Measurements from ENCODE around the gene ABCC4. TPM values are rescaled to one million over a fixed set of nuclear protein-coding genes. Genes with fewer than 3 reads are reported as not detected.
A peak's percentile ranks its signal among the peaks of the same experiment; 100 is the strongest.
"Not testable (repeated sequence)": the region's sequence is repeated elsewhere in the genome, so short reads cannot be mapped to it uniquely, and the experiment has no call there.

Gene ABCC4
- total and polyA plus RNA-seq, 2 donors from 2014 or later = 11.3 to 52.4 TPM

DNA sequence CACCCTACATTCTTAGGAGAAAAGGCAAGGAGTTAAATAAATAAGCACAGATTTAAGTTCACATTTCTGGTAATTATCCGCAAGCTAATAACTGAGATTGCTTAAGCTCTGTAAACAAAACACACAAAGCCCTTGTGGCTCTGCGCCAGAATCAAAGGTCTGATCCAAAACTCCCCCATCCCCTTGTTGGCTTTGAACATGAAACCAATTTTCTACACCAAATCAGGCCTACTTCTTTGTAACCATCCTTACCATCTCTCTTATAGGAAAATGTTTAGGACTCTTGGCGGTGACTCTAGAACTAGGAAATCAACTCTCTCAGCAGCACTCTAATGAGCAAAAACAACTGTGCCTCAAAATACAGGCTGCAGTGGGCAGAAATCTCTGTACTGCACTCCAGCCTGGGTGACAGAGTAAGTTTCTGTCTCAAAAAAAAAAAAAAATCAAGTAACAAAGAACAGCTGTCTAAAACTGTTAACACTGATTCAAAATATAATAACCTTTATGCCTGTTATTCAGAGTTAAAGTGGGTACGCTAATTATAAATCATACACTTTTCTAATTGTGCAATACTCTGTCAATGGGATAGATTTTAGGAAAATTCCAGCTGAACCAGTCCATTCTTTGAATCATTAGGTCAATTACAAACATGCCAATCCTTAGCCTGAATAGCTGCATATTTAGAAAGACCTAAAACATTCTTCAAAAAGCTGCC, 25.8 kb downstream of the ABCC4 start:
- Histone ChIP-seq H3K4me1 (ENCODE audit: control insufficient read depth in 2 of 3, insufficient read depth in 2 of 3, low read depth in 1 of 3, low read length in 3 of 3) (peaks cover 0 to 12% (median 8%) of the 10 kb centered on the region in 3 donors), H3K9ac (ENCODE audit: low read length in 3 of 3) (no peak overlapping the region), H3K36me3 (ENCODE audit: control insufficient read depth in 2 of 3, insufficient read depth in 3 of 3, low read length in 3 of 3) (no peaks in the 10 kb centered on the region), H3K4me3 (ENCODE audit: low read length in 3 of 3) (no peak overlapping the region), H3K27me3 (ENCODE audit: control insufficient read depth, insufficient read depth, low read length) (no peaks in the 10 kb centered on the region), H3K27ac (ENCODE audit: low read depth in 2 of 2, low read length in 2 of 2) (no peak overlapping the region), H3K9me3 (ENCODE audit: control insufficient read depth in 2 of 3, insufficient read depth in 1 of 3, low read length in 3 of 3) (no peaks in the 10 kb centered on the region)
- no peak for TF ChIP-seq CTCF (IDR thresholded peaks at IDR 0.05; ENCODE audit: borderline replicate concordance, extremely low read depth, insufficient read depth)
- peak in 2 of 5 donors; percentile 43 to 54 for DNase-seq
- no peak for FAIRE-seq
- intact Hi-C loops (cut with DNase I) = no loop called here

GRCh38 chr13:95273592-95274132, 27.6 kb downstream of the ABCC4 start:
- intact Hi-C loops (cut with DNase I); H3K9ac ChIP-seq (ENCODE audit: low read length in 3 of 3); DNase-seq; H3K27me3 ChIP-seq (ENCODE audit: control insufficient read depth, insufficient read depth, low read length); FAIRE-seq; H3K4me3 ChIP-seq (ENCODE audit: low read length in 3 of 3); H3K36me3 ChIP-seq (ENCODE audit: control insufficient read depth in 2 of 3, insufficient read depth in 3 of 3, low read length in 3 of 3); H3K9me3 ChIP-seq (ENCODE audit: control insufficient read depth in 2 of 3, insufficient read depth in 1 of 3, low read length in 3 of 3): not testable (repeated sequence)
- H3K4me1 ChIP-seq (ENCODE audit: control insufficient read depth in 2 of 3, insufficient read depth in 2 of 3, low read depth in 1 of 3, low read length in 3 of 3) = peaks cover 0 to 15% (median 8%) of the 10 kb centered on the region in 3 donors
- H3K27ac ChIP-seq (ENCODE audit: low read depth in 2 of 2, low read length in 2 of 2) = peak overlapping the region in 1 of 2 donors; percentile 71

DNA sequence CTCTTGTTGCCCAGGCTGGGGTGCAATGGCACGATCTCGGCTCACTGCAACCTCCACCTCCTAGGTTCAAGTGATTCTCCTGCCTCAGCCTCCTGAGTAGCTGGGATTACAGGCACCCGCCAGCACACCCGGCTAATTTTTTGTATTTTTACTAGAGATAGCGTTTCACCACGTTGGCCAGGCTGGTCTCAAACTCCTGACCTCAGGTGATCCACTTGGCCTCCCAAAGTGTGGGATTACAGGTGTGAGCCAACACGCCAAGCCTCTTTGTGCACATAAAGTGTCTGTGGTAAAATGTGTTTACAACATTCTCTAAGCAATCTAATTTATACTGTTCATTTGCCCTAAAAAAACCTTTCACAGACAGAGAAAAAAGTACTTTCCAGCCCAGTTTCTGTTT, 29.2 kb downstream of the ABCC4 start:
- H3K9ac ChIP-seq (ENCODE audit: low read length in 3 of 3) = peak overlapping the region in 1 of 3 donors; percentile 23
- H3K9me3 ChIP-seq (ENCODE audit: control insufficient read depth in 2 of 3, insufficient read depth in 1 of 3, low read length in 3 of 3); FAIRE-seq; intact Hi-C loops (cut with DNase I); H3K4me3 ChIP-seq (ENCODE audit: low read length in 3 of 3); H3K27me3 ChIP-seq (ENCODE audit: control insufficient read depth, insufficient read depth, low read length); H3K36me3 ChIP-seq (ENCODE audit: control insufficient read depth in 2 of 3, insufficient read depth in 3 of 3, low read length in 3 of 3); DNase-seq: not testable (repeated sequence)
- H3K27ac ChIP-seq (ENCODE audit: low read depth in 2 of 2, low read length in 2 of 2) = peak overlapping the region; percentile 41 to 69
- peaks cover 4 to 24% (median 11%) of the 10 kb centered on the region in 3 donors for H3K4me1 ChIP-seq (ENCODE audit: control insufficient read depth in 2 of 3, insufficient read depth in 2 of 3, low read depth in 1 of 3, low read length in 3 of 3)

GRCh38 chr13:95269756-95270155, 31.5 kb downstream of the ABCC4 start:
- Histone ChIP-seq H3K9me3 (ENCODE audit: control insufficient read depth in 2 of 3, insufficient read depth in 1 of 3, low read length in 3 of 3) (no peaks in the 10 kb centered on the region), H3K36me3 (ENCODE audit: control insufficient read depth in 2 of 3, insufficient read depth in 3 of 3, low read length in 3 of 3) (peaks cover 0 to 6% (median 0%) of the 10 kb centered on the region in 3 donors), H3K27ac (ENCODE audit: low read depth in 2 of 2, low read length in 2 of 2) (peak overlapping the region in 1 of 2 donors; percentile 1), H3K4me3 (ENCODE audit: low read length in 3 of 3) (no peak overlapping the region), H3K27me3 (ENCODE audit: control insufficient read depth, insufficient read depth, low read length) (no peaks in the 10 kb centered on the region), H3K9ac (ENCODE audit: low read length in 3 of 3) (no peak overlapping the region), H3K4me1 (ENCODE audit: control insufficient read depth in 2 of 3, insufficient read depth in 2 of 3, low read depth in 1 of 3, low read length in 3 of 3) (peaks cover 4 to 19% (median 11%) of the 10 kb centered on the region in 3 donors)
- intact Hi-C loops (cut with DNase I) = no loop called here
- FAIRE-seq (no peak), DNase-seq (no peak)
- no peak for TF ChIP-seq CTCF (IDR thresholded peaks at IDR 0.05; ENCODE audit: borderline replicate concordance, extremely low read depth, insufficient read depth)

DNA sequence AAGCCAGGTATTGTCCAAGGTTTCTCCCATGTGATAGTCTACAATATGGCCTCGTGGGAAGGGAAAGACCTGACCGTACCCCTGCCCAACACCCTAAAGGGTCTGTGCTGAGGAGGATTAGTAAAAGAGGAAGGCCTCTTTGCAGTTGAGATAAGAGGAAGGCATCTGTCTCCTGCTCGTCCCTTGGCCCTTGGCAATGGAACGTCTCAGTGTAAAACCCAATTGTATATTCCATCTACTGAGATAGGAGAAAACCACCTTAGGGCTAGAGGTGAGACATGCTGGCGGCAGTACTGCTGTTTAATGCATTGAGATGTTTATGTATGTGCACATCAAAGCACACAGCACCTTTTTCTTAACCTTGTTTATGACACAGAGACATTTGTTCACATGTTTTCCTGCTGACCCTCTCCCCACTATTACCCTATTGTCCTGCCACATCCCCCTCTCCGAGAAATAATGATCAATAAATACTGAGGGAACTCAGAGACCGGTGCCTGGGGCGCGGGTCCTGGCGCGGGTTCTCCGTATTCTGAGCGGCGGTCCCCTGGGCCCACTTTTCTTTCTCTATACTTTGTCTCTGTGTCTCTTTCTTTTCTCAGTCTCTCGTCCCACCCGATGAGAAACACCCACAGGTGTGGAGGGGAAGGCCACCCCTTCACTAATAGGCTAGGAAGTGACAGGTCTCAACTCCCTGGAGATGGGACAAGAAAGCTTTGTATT, 32.7 kb downstream of the ABCC4 start:
- Histone ChIP-seq H3K27ac (ENCODE audit: low read depth in 2 of 2, low read length in 2 of 2) (peak overlapping the region; percentile 55 to 64), H3K4me1 (ENCODE audit: control insufficient read depth in 2 of 3, insufficient read depth in 2 of 3, low read depth in 1 of 3, low read length in 3 of 3) (peaks cover 4 to 19% (median 7%) of the 10 kb centered on the region in 3 donors)
- H3K4me3 ChIP-seq (ENCODE audit: low read length in 3 of 3); intact Hi-C loops (cut with DNase I); H3K27me3 ChIP-seq (ENCODE audit: control insufficient read depth, insufficient read depth, low read length); FAIRE-seq; H3K9ac ChIP-seq (ENCODE audit: low read length in 3 of 3); H3K9me3 ChIP-seq (ENCODE audit: control insufficient read depth in 2 of 3, insufficient read depth in 1 of 3, low read length in 3 of 3); DNase-seq; H3K36me3 ChIP-seq (ENCODE audit: control insufficient read depth in 2 of 3, insufficient read depth in 3 of 3, low read length in 3 of 3): not testable (repeated sequence)

Data from kidney (tissue), 14 donors.